ENCODE data around the gene CRNN. TPM values are rescaled to one million over a fixed set of nuclear protein-coding genes. Genes with fewer than 3 reads are reported as not detected.

The CRNN gene
- total and polyA plus RNA-seq, 10 of the 15 experiments (the other 5 are each of a cell fraction or from before 2014, with no cell fraction given) = not detected

DNA sequence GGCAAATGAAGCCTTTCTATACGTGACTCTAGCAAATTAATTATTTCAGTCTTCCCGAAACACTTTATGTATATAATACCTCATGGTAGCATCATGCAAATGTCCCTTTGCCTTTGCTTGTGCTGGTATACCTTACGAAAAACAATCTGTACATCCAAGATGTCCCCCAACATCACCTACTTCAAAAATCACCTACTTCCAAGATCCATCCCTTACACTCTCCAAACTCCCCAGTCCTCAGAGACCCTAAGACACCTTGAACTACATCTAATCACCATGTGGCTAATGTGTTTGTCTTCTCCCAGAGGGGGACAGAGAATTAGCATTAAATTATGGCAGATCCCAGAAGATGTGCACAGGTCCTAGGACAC lies 46.5 kb upstream of the CRNN start:
- 2% methylated on average over 3 of the region's 3 CpGs for WGBS (ENCODE audit: insufficient coverage, insufficient replicate concordance, low lambda C conversion rate, missing lambda C conversion rate)
- in situ Hi-C loops (cut with MboI) = no loop called here
- intact Hi-C loops (cut with micrococcal nuclease; ENCODE audit: unreplicated experiment) = no loop called here

More for the DNA sequence above, 46.5 kb upstream of the CRNN start:
- H4K20me1 ChIP-seq (ENCODE audit: control insufficient read depth, insufficient read depth) = no peaks in the 10 kb centered on the region
- RAD21 ChIA-PET (ENCODE audit: unreplicated experiment) = interaction anchor here (1.1 to 3.0 kb wide), 5 partner anchors 10 to 412 kb away, joined by 6 to 63 read pairs (median 7); no protein-coding TSS in a partner anchor
- no peaks in the 10 kb centered on the region for H3K27me3 ChIP-seq (replicated peaks in 1 of 2; ENCODE audit: control insufficient read depth in 2 of 2, insufficient read depth in 2 of 2, low read length in 1 of 2)
- H2AFZ ChIP-seq (ENCODE audit: control insufficient read depth, low read depth, low read length) = peak overlapping the region; percentile 72
- no peak for DNase-seq (ENCODE audit: low read depth, low spot score)
- no peak for ATAC-seq
- no TSS peak for BruUV-seq (replicated peaks)
- H3K27ac ChIP-seq (ENCODE audit: control insufficient read depth, insufficient read depth) = no peak overlapping the region
- no peaks in the 10 kb centered on the region for H3K9me3 ChIP-seq (replicated peaks; ENCODE audit: control insufficient read depth, insufficient read depth, low read length)
- H3K79me2 ChIP-seq (ENCODE audit: control insufficient read depth, insufficient read depth, low read length) = no peaks in the 10 kb centered on the region
- POLR2A ChIA-PET = interaction anchor here (0.7 kb wide), 1 partner anchor 843 kb away, joined by 3 read pairs; no protein-coding TSS in a partner anchor
- H3K36me3 ChIP-seq (ENCODE audit: control insufficient read depth in 2 of 2, insufficient read depth in 2 of 2, low read length in 1 of 2) = no peaks in the 10 kb centered on the region
- H3K9ac ChIP-seq (ENCODE audit: control insufficient read depth, insufficient read depth, low read length) = no peak overlapping the region
- SMC1A ChIA-PET (ENCODE audit: uncharacterized antibody, unreplicated experiment) = interaction anchor here (2.4 kb wide), 1 partner anchor 7 kb away, joined by 8 read pairs; no protein-coding TSS in a partner anchor
- TF ChIP-seq CHD4 (IDR thresholded peaks at IDR 0.05) (no peak), NFIC (IDR thresholded peaks at IDR 0.05; ENCODE audit: low read depth, low read length) (no peak), ASH2L (IDR thresholded peaks at IDR 0.05; ENCODE audit: borderline replicate concordance, low read depth) (no peak), BRCA1 (IDR thresholded peaks at IDR 0.05; ENCODE audit: low read depth, low read length) (no peak)
- TF ChIP-seq, protein P1, sequence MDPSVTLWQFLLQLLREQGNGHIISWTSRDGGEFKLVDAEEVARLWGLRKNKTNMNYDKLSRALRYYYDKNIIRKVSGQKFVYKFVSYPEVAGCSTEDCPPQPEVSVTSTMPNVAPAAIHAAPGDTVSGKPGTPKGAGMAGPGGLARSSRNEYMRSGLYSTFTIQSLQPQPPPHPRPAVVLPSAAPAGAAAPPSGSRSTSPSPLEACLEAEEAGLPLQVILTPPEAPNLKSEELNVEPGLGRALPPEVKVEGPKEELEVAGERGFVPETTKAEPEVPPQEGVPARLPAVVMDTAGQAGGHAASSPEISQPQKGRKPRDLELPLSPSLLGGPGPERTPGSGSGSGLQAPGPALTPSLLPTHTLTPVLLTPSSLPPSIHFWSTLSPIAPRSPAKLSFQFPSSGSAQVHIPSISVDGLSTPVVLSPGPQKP (IDR thresholded peaks at IDR 0.05; ENCODE audit: low read depth, low read length) = no peak
- TF ChIP-seq, protein P2, sequence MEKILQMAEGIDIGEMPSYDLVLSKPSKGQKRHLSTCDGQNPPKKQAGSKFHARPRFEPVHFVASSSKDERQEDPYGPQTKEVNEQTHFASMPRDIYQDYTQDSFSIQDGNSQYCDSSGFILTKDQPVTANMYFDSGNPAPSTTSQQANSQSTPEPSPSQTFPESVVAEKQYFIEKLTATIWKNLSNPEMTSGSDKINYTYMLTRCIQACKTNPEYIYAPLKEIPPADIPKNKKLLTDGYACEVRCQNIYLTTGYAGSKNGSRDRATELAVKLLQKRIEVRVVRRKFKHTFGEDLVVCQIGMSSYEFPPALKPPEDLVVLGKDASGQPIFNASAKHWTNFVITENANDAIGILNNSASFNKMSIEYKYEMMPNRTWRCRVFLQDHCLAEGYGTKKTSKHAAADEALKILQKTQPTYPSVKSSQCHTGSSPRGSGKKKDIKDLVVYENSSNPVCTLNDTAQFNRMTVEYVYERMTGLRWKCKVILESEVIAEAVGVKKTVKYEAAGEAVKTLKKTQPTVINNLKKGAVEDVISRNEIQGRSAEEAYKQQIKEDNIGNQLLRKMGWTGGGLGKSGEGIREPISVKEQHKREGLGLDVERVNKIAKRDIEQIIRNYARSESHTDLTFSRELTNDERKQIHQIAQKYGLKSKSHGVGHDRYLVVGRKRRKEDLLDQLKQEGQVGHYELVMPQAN (conservative IDR thresholded peaks at IDR 0.05) = no peak
- TF ChIP-seq, protein P3, sequence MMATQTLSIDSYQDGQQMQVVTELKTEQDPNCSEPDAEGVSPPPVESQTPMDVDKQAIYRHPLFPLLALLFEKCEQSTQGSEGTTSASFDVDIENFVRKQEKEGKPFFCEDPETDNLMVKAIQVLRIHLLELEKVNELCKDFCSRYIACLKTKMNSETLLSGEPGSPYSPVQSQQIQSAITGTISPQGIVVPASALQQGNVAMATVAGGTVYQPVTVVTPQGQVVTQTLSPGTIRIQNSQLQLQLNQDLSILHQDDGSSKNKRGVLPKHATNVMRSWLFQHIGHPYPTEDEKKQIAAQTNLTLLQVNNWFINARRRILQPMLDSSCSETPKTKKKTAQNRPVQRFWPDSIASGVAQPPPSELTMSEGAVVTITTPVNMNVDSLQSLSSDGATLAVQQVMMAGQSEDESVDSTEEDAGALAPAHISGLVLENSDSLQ (IDR thresholded peaks at IDR 0.05) = peak; percentile 2; the same call in 1 of the 2 replicates
- CTCF ChIA-PET = interaction anchor here (0.9 to 3.5 kb wide), 15 partner anchors 9 to 546 kb away, joined by 3 to 145 read pairs (median 19); no protein-coding TSS in a partner anchor
- FAIRE-seq = no peak
- peak overlapping the region; percentile 58; the same call in 1 of the 2 replicates for H3K4me3 ChIP-seq
- H3K4me1 ChIP-seq (ENCODE audit: control insufficient read depth, insufficient read depth, low read length) = peaks cover 10% of the 10 kb centered on the region
- H3K4me2 ChIP-seq (ENCODE audit: control insufficient read depth, insufficient read depth) = peak overlapping the region; percentile 84

All from GM12878 (cell line).